Astrocyte (in vitro differentiated cells and primary cell): ENCODE data around the gene ACSF2.

Experiments used
- EZH2 ChIP-seq: IDR thresholded peaks from 2 replicates; pipeline ENCODE4 v1.6.1; 2012; ENCODE audit warnings: mild to moderate bottlenecking, low read length, inconsistent platforms; ENCODE audit not compliant: insufficient read depth
- TF ChIP-seq, protein P1 (sequence below): IDR thresholded peaks from 2 replicates; pipeline ENCODE4 v1.5.1; 2011; ENCODE audit warnings: low read depth, mild to moderate bottlenecking, inconsistent platforms, low read length, moderate library complexity; ENCODE audit not compliant: insufficient read depth

DNA sequence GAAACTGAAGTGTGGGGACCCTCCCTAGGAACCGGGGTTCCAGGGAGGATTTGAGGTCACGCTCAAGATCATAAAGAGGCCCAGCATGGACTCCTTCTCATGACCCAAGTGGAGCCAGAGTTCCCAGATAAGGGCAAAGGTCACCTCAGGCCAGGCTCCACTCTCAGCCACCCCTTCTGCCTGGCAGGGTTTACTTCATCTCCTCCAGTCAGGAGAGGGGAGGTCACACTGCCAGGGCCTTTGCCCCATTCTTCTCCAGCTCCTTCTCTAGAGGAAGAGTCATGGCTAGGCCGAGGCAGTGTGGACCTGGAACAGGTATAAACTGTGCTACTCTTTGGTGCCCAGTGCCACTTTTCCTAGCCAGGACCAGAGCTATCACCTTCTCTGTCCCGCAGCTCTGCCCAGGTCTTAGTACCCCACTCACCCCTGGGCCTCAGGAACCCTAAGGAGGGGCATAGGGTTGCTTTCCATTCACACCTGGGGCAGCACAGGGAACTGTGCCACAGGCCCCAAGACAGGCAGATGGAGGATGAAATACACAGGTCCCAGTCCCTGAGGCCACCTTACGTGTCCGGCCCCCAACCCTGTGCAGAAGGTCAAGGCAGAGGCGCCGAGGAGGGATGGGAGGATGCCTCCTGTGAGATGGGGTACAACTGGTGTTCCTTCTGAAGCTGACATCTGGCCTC is 879 bp upstream of the ACSF2 start:
- TF ChIP-seq EZH2: no peak
- TF ChIP-seq, protein P1, sequence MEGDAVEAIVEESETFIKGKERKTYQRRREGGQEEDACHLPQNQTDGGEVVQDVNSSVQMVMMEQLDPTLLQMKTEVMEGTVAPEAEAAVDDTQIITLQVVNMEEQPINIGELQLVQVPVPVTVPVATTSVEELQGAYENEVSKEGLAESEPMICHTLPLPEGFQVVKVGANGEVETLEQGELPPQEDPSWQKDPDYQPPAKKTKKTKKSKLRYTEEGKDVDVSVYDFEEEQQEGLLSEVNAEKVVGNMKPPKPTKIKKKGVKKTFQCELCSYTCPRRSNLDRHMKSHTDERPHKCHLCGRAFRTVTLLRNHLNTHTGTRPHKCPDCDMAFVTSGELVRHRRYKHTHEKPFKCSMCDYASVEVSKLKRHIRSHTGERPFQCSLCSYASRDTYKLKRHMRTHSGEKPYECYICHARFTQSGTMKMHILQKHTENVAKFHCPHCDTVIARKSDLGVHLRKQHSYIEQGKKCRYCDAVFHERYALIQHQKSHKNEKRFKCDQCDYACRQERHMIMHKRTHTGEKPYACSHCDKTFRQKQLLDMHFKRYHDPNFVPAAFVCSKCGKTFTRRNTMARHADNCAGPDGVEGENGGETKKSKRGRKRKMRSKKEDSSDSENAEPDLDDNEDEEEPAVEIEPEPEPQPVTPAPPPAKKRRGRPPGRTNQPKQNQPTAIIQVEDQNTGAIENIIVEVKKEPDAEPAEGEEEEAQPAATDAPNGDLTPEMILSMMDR: no peak
